ENCODE measurements around the gene HELZ2. TPM values are rescaled to one million over a fixed set of nuclear protein-coding genes. Genes with fewer than 3 reads are reported as not detected.
A peak's percentile ranks its signal among the peaks of the same experiment; 100 is the strongest.

The HELZ2 gene
- total and polyA plus RNA-seq, 4 experiments from 2014 or later: 2.0 to 45.4 (median 23.0) TPM

DNA sequence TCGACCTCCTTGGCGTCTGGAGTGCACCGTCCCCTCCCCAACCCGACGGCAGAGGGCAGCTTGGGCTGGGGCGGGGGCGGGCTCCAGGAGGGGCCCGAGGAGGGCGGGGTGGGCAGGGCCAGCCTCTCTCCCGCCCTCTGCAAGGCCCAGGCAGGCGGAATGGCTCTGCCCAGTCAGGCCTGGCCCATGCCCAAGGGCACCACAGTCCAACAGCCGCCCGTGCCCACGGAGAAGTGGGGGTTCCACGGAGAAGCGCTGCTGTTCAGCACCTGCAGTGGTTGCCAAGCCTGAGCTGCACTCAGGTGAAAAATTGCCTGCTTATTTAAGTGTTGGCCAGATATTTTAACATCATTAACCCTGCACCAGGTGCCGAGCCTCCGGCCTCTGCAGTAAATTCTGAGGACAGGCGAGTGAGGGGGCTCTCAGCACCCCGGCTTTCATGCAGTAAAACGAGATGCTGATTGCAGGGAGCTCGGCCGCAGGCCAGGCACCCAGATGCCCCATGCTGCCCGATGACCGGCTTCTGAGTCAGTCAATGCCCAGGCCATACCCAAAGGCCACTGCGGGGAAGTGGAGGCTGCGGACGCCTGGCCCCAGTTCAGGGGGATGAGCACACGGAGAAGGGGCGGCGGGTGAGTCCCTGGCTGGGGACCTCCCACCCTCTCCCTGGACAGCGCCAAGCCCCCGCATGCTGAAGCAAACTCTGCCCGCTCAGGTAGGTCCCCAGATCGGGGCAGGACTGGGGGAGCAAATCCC is 26.1 kb downstream of the HELZ2 start, which contains the start of gene SRMS:
Gene SRMS, minus strand, starts transcription at position 25 of the 756 bp plus-strand sequence. CDS start 286 bp downstream, outside the sequence.
- CTCF ChIA-PET (ENCODE audit: partially characterized antibody): no interaction called here
- no peaks in the 10 kb centered on the region for H3K9me3 Mint-ChIP-seq
- H3K27ac Mint-ChIP-seq: peak within 1 kb of the TSS in 1 of 7 donors; percentile 23
- POLR2A ChIA-PET (ENCODE audit: partially characterized antibody): no interaction called here
- H3K4me1 Mint-ChIP-seq: peaks cover 8 to 23% (median 14%) of the 10 kb centered on the region in 4 donors
- H3K27me3 Mint-ChIP-seq: peaks cover 2 to 8% of the 10 kb centered on the region in 2 donors
- H3K27me3 ChIP-seq (ENCODE audit: insufficient read depth, low read length): no peaks in the 10 kb centered on the region
- DNase-seq: no peak
- no peak within 1 kb of the TSS for H3K4me3 Mint-ChIP-seq
- H3K4me1 ChIP-seq (ENCODE audit: insufficient read depth, low read length): peaks cover 12% of the 10 kb centered on the region
- intact Hi-C loops (cut with micrococcal nuclease): no loop called here
- no peak within 1 kb of the TSS for H3K4me3 ChIP-seq (ENCODE audit: low read length in 2 of 2)
- H3K9me3 ChIP-seq (ENCODE audit: control insufficient read depth in 1 of 2, low read length in 2 of 2): no peaks in the 10 kb centered on the region
- H3K36me3 Mint-ChIP-seq: no peaks in the 10 kb centered on the region
- no peaks in the 10 kb centered on the region for H3K36me3 ChIP-seq (ENCODE audit: insufficient read depth, low read length)
- no peak within 1 kb of the TSS for H3K27ac ChIP-seq (ENCODE audit: low read depth, low read length)

DNA sequence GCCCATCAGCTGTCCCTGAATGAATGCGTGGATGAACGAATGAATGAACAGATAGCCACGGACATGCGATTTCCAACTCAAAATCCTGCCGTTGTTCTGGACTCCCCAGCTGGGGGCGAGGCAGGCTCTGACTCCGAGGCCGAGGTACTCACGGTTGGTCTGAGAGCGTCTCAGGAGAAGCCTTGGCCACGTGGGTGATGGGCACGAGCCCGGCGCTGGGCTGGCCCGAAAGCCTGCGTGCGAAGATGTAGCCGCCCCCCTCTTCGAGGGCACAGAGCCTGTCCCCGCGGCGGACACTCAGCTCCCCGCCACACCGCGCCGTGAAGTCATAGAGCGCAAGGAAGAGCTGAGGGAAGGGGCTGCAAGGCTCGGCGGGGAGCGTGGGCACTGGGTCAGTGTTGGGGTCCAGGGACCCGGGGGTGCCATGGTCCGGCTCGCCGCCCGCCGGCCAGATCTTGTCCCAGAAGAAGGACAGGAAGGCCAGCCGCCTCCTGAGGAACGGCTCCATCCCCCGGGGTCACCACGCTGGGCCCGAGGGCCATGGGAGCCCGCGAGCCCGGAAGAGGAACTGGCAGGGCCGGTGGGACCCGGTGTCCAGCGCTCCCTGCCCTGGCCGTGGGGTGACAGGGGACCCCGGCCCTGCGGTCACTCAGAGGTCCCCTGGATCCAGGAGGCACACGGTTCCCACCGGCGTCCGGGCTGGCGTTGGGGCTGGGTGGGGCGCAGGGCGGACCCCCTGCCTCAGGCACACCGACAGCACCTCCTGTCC is 26.9 kb downstream of the HELZ2 start:
- H3K27ac Mint-ChIP-seq: no peak overlapping the region
- DNase-seq: no peak
- Histone ChIP-seq H3K4me3 (ENCODE audit: low read length in 2 of 2) (no peak overlapping the region), H3K9me3 (ENCODE audit: control insufficient read depth in 1 of 2, low read length in 2 of 2) (no peaks in the 10 kb centered on the region), H3K36me3 (ENCODE audit: insufficient read depth, low read length) (no peaks in the 10 kb centered on the region), H3K27ac (ENCODE audit: low read depth, low read length) (no peak overlapping the region), H3K27me3 (ENCODE audit: insufficient read depth, low read length) (no peaks in the 10 kb centered on the region), H3K4me1 (ENCODE audit: insufficient read depth, low read length) (peaks cover 8% of the 10 kb centered on the region)
- intact Hi-C loops (cut with micrococcal nuclease): no loop called here
- H3K4me1 Mint-ChIP-seq: peaks cover 3 to 15% (median 8%) of the 10 kb centered on the region in 4 donors
- ChIA-PET POLR2A (ENCODE audit: partially characterized antibody) (no interaction called here), CTCF (ENCODE audit: partially characterized antibody) (interaction anchor here (0.9 kb wide), 1 partner anchor 10 kb away, joined by 3 read pairs; the partner anchor contains the start of gene PTK6)
- no peak overlapping the region for H3K4me3 Mint-ChIP-seq
- H3K36me3 Mint-ChIP-seq: no peaks in the 10 kb centered on the region
- H3K9me3 Mint-ChIP-seq: no peaks in the 10 kb centered on the region
- H3K27me3 Mint-ChIP-seq: peaks cover 2 to 4% of the 10 kb centered on the region in 2 donors

DNA sequence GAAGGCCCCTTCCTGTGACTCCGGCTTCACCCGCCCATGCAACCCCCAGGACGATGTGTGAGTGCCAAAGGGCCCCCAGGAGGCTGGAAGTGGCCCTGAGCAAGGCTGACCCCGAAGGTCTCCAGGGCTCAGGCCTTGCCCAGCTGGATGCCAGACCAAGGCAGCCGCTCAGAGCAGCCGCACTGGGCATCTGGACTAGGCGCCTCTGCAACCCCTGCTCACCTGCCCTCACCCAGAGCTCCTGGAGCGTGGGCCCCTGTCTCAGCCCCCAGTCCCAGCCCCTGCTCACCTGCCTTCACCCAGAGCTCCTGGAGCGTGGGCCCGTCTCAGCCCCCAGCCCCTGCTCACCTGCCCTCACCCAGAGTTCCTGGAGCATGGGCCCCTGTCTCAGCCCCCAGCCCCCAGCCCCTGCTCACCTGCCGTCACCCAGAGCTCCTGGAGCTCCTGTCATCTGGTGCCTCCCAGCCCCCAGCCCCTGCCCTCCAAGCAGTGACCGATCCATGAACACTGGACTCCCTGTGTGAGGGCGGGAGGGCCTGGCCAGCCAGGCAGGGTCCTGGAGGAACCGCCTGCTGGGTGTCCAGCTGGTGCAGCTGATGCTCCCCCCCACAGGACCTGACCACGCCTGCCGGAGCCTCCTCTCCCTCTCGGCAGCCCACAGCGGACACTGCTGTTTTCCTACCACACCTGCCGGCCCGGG is 27.6 kb downstream of the HELZ2 start:
- ChIA-PET POLR2A (ENCODE audit: partially characterized antibody) (no interaction called here), CTCF (ENCODE audit: partially characterized antibody) (interaction anchor here (0.9 kb wide), 1 partner anchor 9 kb away, joined by 3 read pairs; the partner anchor contains the start of gene PTK6)
- Mint-ChIP-seq H3K9me3 (no peaks in the 10 kb centered on the region), H3K36me3 (no peaks in the 10 kb centered on the region), H3K27ac (no peak overlapping the region), H3K27me3 (peaks cover 2 to 4% of the 10 kb centered on the region in 2 donors), H3K4me1 (peaks cover 3 to 14% (median 6%) of the 10 kb centered on the region in 4 donors), H3K4me3 (no peak overlapping the region)
- no peak overlapping the region for H3K4me3 ChIP-seq (ENCODE audit: low read length in 2 of 2)
- no peaks in the 10 kb centered on the region for H3K27me3 ChIP-seq (ENCODE audit: insufficient read depth, low read length)
- H3K4me1 ChIP-seq (ENCODE audit: insufficient read depth, low read length): peaks cover 5% of the 10 kb centered on the region
- no peaks in the 10 kb centered on the region for H3K36me3 ChIP-seq (ENCODE audit: insufficient read depth, low read length)
- no peaks in the 10 kb centered on the region for H3K9me3 ChIP-seq (ENCODE audit: control insufficient read depth in 1 of 2, low read length in 2 of 2)
- intact Hi-C loops (cut with micrococcal nuclease): no loop called here
- DNase-seq: no peak
- no peak overlapping the region for H3K27ac ChIP-seq (ENCODE audit: low read depth, low read length)

DNA sequence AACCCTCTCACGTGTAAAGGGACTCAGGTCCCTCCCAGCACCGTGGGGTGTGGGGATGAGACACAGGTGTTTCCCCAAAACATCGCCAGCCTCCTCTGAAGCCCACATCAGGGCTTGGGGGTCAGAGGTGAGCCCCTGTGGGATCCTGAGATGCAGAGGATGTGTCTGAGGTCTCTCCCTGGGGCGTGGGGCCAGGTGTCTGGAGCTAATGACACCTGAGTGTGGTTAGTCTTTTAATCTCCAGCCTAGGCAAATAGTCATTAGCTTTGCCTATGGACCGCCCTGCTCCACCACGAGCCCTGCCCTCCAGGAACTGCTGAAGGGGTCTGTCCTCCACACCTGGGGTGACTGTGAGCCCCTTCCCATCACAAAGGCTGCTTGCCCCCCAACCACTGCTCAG is 28.2 kb downstream of the HELZ2 start:
- Histone ChIP-seq H3K4me1 (ENCODE audit: insufficient read depth, low read length) (peaks cover 5% of the 10 kb centered on the region), H3K27me3 (ENCODE audit: insufficient read depth, low read length) (no peaks in the 10 kb centered on the region), H3K9me3 (ENCODE audit: control insufficient read depth in 1 of 2, low read length in 2 of 2) (no peaks in the 10 kb centered on the region), H3K36me3 (ENCODE audit: insufficient read depth, low read length) (no peaks in the 10 kb centered on the region), H3K4me3 (ENCODE audit: low read length in 2 of 2) (no peak overlapping the region), H3K27ac (ENCODE audit: low read depth, low read length) (no peak overlapping the region)
- Mint-ChIP-seq H3K4me1 (peaks cover 1 to 9% (median 4%) of the 10 kb centered on the region in 4 donors), H3K9me3 (no peaks in the 10 kb centered on the region), H3K4me3 (no peak overlapping the region), H3K27me3 (peaks cover 2 to 4% of the 10 kb centered on the region in 2 donors), H3K36me3 (no peaks in the 10 kb centered on the region), H3K27ac (peak overlapping the region in 1 of 7 donors; percentile 75)
- CTCF ChIA-PET (ENCODE audit: partially characterized antibody): no interaction called here
- intact Hi-C loops (cut with micrococcal nuclease): no loop called here
- no peak for DNase-seq
- POLR2A ChIA-PET (ENCODE audit: partially characterized antibody): no interaction called here

DNA sequence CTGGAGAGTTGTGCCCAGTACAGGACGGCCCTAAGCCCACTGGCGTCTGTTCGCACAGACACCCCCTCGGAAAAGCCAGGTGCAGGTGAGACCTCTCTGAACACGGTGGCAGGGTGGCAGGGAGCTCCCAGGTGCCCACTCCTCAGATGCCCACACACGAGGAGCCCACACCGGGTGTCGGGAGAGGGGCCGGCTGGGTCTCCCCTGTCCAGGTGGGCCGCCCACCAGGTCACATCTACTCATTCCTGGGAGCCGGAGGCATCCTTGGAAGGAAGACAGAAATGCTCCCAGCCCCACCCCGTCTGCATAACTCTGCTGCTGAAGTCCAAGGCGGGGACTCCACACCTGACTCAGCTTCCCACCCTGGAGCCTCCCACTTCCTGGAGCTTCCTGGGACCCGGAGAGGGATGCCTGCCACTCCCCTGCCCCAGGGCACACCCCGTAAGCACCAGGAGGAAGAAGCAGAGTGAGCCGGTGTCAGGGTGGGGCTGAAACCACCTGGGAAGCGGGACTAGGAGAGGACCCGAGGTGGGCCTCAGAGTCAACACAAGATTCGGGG is 29.0 kb downstream of the HELZ2 start:
- no peaks in the 10 kb centered on the region for H3K9me3 Mint-ChIP-seq
- Histone ChIP-seq H3K4me3 (ENCODE audit: low read length in 2 of 2) (no peak overlapping the region), H3K9me3 (ENCODE audit: control insufficient read depth in 1 of 2, low read length in 2 of 2) (no peaks in the 10 kb centered on the region), H3K36me3 (ENCODE audit: insufficient read depth, low read length) (no peaks in the 10 kb centered on the region), H3K27me3 (ENCODE audit: insufficient read depth, low read length) (no peaks in the 10 kb centered on the region), H3K4me1 (ENCODE audit: insufficient read depth, low read length) (peaks cover 5% of the 10 kb centered on the region), H3K27ac (ENCODE audit: low read depth, low read length) (no peak overlapping the region)
- H3K27ac Mint-ChIP-seq: peak overlapping the region in 1 of 7 donors; percentile 75
- H3K27me3 Mint-ChIP-seq: peaks cover 2 to 4% of the 10 kb centered on the region in 2 donors
- intact Hi-C loops (cut with micrococcal nuclease): no loop called here
- H3K4me1 Mint-ChIP-seq: peaks cover 1 to 9% (median 4%) of the 10 kb centered on the region in 4 donors
- no peaks in the 10 kb centered on the region for H3K36me3 Mint-ChIP-seq
- POLR2A ChIA-PET (ENCODE audit: partially characterized antibody): interaction anchor here (3.2 kb wide), 1 partner anchor 7 kb away, joined by 18 read pairs; no protein-coding TSS in a partner anchor
- CTCF ChIA-PET (ENCODE audit: partially characterized antibody): no interaction called here
- peak overlapping the region in 1 of 8 donors; percentile 59 for H3K4me3 Mint-ChIP-seq
- DNase-seq: no peak

DNA sequence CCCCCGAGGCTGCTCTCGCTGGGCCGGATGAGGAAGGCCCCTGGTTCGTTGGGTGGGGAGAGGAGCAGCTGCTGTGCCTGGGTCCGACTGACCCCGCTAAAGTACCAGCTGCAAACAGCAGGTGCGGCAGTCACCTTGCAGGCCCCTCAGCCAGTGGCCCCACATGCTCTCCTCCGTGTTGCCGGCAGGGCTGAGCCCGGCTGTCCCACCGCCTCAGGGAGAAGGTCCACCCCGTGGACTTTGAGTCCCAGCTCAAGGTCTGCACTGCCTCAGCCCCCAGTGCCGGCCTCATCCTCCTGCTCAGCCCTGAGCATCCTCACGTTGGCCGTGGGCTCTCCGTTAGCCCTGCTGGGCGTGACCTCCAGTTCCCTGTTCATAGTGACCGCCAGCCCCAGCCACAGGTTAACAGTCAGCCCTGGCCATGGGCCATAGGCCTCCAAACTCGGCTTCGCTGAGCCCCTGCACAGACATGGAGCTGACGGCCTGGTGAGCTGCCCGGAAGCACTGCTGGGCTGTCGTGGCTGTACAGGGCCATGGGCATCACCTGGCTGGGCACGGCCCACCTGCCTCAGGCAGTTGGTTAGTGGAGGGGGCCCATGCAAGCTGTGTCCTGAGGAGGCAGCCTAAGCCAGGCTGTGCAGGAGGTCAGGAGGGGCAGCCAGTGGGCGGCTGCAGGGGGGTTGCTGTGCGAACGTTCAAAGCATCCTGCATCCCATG is 29.6 kb downstream of the HELZ2 start:
- H3K4me1 Mint-ChIP-seq: peaks cover 1 to 9% (median 4%) of the 10 kb centered on the region in 4 donors
- H3K27me3 Mint-ChIP-seq: peaks cover 2% of the 10 kb centered on the region in 2 donors
- no peak overlapping the region for H3K27ac ChIP-seq (ENCODE audit: low read depth, low read length)
- no peaks in the 10 kb centered on the region for H3K9me3 ChIP-seq (ENCODE audit: control insufficient read depth in 1 of 2, low read length in 2 of 2)
- peaks cover 5% of the 10 kb centered on the region for H3K4me1 ChIP-seq (ENCODE audit: insufficient read depth, low read length)
- POLR2A ChIA-PET (ENCODE audit: partially characterized antibody): interaction anchor here (2.2 to 3.2 kb wide), 2 partner anchors 8 to 23 kb away, joined by 6 to 18 read pairs; no protein-coding TSS in a partner anchor
- no peak for DNase-seq
- intact Hi-C loops (cut with micrococcal nuclease): no loop called here
- no peaks in the 10 kb centered on the region for H3K36me3 ChIP-seq (ENCODE audit: insufficient read depth, low read length)
- no peaks in the 10 kb centered on the region for H3K27me3 ChIP-seq (ENCODE audit: insufficient read depth, low read length)
- no peak overlapping the region for H3K4me3 Mint-ChIP-seq
- H3K27ac Mint-ChIP-seq: no peak overlapping the region
- no peaks in the 10 kb centered on the region for H3K9me3 Mint-ChIP-seq
- no peak overlapping the region for H3K4me3 ChIP-seq (ENCODE audit: low read length in 2 of 2)
- CTCF ChIA-PET (ENCODE audit: partially characterized antibody): interaction anchor here (0.6 to 1.2 kb wide), 2 partner anchors 237 to 242 kb away, joined by 3 read pairs; no protein-coding TSS in a partner anchor
- no peaks in the 10 kb centered on the region for H3K36me3 Mint-ChIP-seq

Data from CD4-positive, alpha-beta memory T cell (primary cell).